IMR-90 (cell line): Measurements from ENCODE around the gene PRKCB. TPM values are rescaled to one million over a fixed set of nuclear protein-coding genes. Genes with fewer than 3 reads are reported as not detected.

Experiments
- ATAC-seq: fragments of 200-7000 bp; cut with Tn5 transposase; 2 replicates; pipeline ENCODE4 v1.9.1; 2020; ENCODE audit warnings: low read depth, mild to moderate bottlenecking, moderate library complexity
- BruUV-seq: library from RNA; stranded (reverse); fragments of 400-500 nt; replicated peaks from 2 replicates; lab custom pipeline; 2021; lab: Mats Ljungman, UMichigan
- CTCF ChIA-PET: fragments of 300-600 bp; formaldehyde crosslinking; extraction: SDS; loops from one replicate; lab custom pipeline; 2021; ENCODE audit warnings: antibody characterized with exemption; lab: Yijun Ruan, JAX
- POLR2A ChIA-PET: fragments of 300-600 bp; sonication (Branson Sonifier 250); formaldehyde crosslinking; loops from one replicate; lab custom pipeline; 2022; ENCODE audit warnings: antibody characterized with exemption; ENCODE audit not compliant: unreplicated experiment; lab: Charles Lee
- DNase-seq: peaks from one replicate; pipeline ENCODE4 v3.0.0; 2013
- H2AFZ ChIP-seq: replicated peaks from 2 replicates; pipeline ENCODE3; 2013; ENCODE audit warnings: low read length, mild to moderate bottlenecking; ENCODE audit not compliant: poor library complexity
- H2AK5ac ChIP-seq: 2 replicates; pipeline ENCODE4 v1.6.1; 2013; ENCODE audit warnings: low read depth, low read length, inconsistent platforms
- H2AK9ac ChIP-seq: replicated peaks from 2 replicates; pipeline ENCODE3; 2013; ENCODE audit warnings: mild to moderate bottlenecking, low read depth, low read length, moderate library complexity; ENCODE audit not compliant: poor library complexity
- H2BK120ac ChIP-seq: 2 replicates; pipeline ENCODE4 v1.6.1; 2013; ENCODE audit warnings: low read depth, low read length, inconsistent platforms
- H2BK15ac ChIP-seq: 3 replicates; pipeline ENCODE4 v1.6.1; 2013; ENCODE audit warnings: low read depth, low read length, inconsistent platforms
- H2BK20ac ChIP-seq: 2 replicates; pipeline ENCODE4 v1.6.1; 2013; ENCODE audit warnings: low read depth, mild to moderate bottlenecking, inconsistent platforms, low read length, moderate library complexity
- H2BK5ac ChIP-seq: 2 replicates; pipeline ENCODE4 v1.6.1; 2013; ENCODE audit warnings: mild to moderate bottlenecking, low read depth, low read length, inconsistent platforms; ENCODE audit not compliant: poor library complexity, severe bottlenecking
- H3K14ac ChIP-seq: replicated peaks from 2 replicates; pipeline ENCODE4 v1.6.1; 2013; ENCODE audit warnings: low read depth, low read length, inconsistent platforms
- H3K18ac ChIP-seq: 2 replicates; pipeline ENCODE4 v1.6.1; 2013; ENCODE audit warnings: low read depth, low read length, control low read depth
- H3K23ac ChIP-seq: 2 replicates; pipeline ENCODE4 v1.6.1; 2013; ENCODE audit warnings: low read depth, low read length, inconsistent platforms
- H3K27ac ChIP-seq: 2 replicates; pipeline ENCODE4 v1.5.1; 2013; ENCODE audit warnings: mild to moderate bottlenecking, control low read depth, low read length; ENCODE audit not compliant: insufficient read depth
- H3K27me3 ChIP-seq: 2 replicates; pipeline ENCODE4 v1.6.1; 2013; ENCODE audit warnings: low read length; ENCODE audit not compliant: control insufficient read depth, insufficient read depth
- H3K36me3 ChIP-seq: 2 replicates; pipeline ENCODE4 v1.6.1; 2013; ENCODE audit warnings: low read length, mixed read lengths; ENCODE audit not compliant: control insufficient read depth, insufficient read depth
- H3K4ac ChIP-seq: 2 replicates; pipeline ENCODE4 v1.6.1; 2013; ENCODE audit warnings: low read depth, low read length, inconsistent platforms
- H3K4me1 ChIP-seq: 2 replicates; pipeline ENCODE4 v1.6.1; 2013; ENCODE audit warnings: low read length, mixed read lengths; ENCODE audit not compliant: control insufficient read depth, insufficient read depth
- H3K4me2 ChIP-seq: 2 replicates; pipeline ENCODE4 v1.6.1; 2013; ENCODE audit warnings: low read depth, mild to moderate bottlenecking, control low read depth, low read length, moderate library complexity
- H3K4me3 ChIP-seq: 2 replicates; pipeline ENCODE4 v1.5.1; 2013; ENCODE audit warnings: low read depth, mild to moderate bottlenecking, control low read depth, low read length, moderate library complexity; ENCODE audit not compliant: insufficient read depth
- H3K56ac ChIP-seq: 2 replicates; pipeline ENCODE4 v1.6.1; 2013; ENCODE audit warnings: low read length, inconsistent platforms; ENCODE audit not compliant: insufficient read depth; ENCODE audit errors: extremely low read depth
- H3K79me1 ChIP-seq, 2 experiments: 2 replicates each; pipeline ENCODE4 v1.6.1; 2013; ENCODE audit warnings: low read length in 2 of 2, inconsistent platforms in 1 of 2, low read depth in 1 of 2
- H3K9ac ChIP-seq: 2 replicates; pipeline ENCODE4 v1.6.1; 2013; ENCODE audit warnings: low read depth, low read length, control low read depth
- H3K9me1 ChIP-seq: 2 replicates; pipeline ENCODE4 v1.6.1; 2013; ENCODE audit warnings: low read length, inconsistent platforms; ENCODE audit not compliant: insufficient read depth
- H3K9me3 ChIP-seq: 2 replicates; pipeline ENCODE4 v1.6.1; 2013; ENCODE audit warnings: low read length; ENCODE audit not compliant: control insufficient read depth, insufficient read depth
- H4K20me1 ChIP-seq: 2 replicates; pipeline ENCODE4 v1.6.1; 2013; ENCODE audit warnings: low read length, inconsistent platforms; ENCODE audit not compliant: insufficient read depth
- H4K5ac ChIP-seq: 2 replicates; pipeline ENCODE4 v1.6.1; 2013; ENCODE audit warnings: mild to moderate bottlenecking, low read depth, low read length, control low read depth
- H4K8ac ChIP-seq, 2 experiments: 2 replicates each; pipeline ENCODE4 v1.6.1; 2013; ENCODE audit warnings: low read depth in 2 of 2, low read length in 2 of 2, control low read depth in 1 of 2, inconsistent platforms in 1 of 2
- H4K91ac ChIP-seq: 2 replicates; pipeline ENCODE4 v1.6.1; 2013; ENCODE audit warnings: low read depth, low read length, inconsistent platforms; ENCODE audit not compliant: insufficient read depth
- BHLHE40 ChIP-seq: fragments of 150-350 bp; IDR thresholded peaks from 2 replicates; pipeline ENCODE4 v1.6.1; 2016; ENCODE audit warnings: mild to moderate bottlenecking, low read depth, low read length
- CEBPB ChIP-seq: IDR thresholded peaks from 2 replicates; pipeline ENCODE4 v1.6.1; 2012; ENCODE audit warnings: low read depth, low read length, improper control_type of control experiment
- CHD1 ChIP-seq: IDR thresholded peaks from 2 replicates; pipeline ENCODE4 v1.6.1; 2012; ENCODE audit warnings: low read depth, low read length, improper control_type of control experiment
- CTCF ChIP-seq: conservative IDR thresholded peaks from 2 replicates; pipeline ENCODE4 v1.5.1; 2012; ENCODE audit warnings: mild to moderate bottlenecking, low read depth, low read length, improper control_type of control experiment
- ELK1 ChIP-seq: fragments of 150-350 bp; IDR thresholded peaks from 2 replicates; pipeline ENCODE4 v1.6.1; 2016; ENCODE audit warnings: low read depth, mild to moderate bottlenecking, low read length, moderate library complexity, borderline replicate concordance
- FOS ChIP-seq: fragments of 150-350 bp; IDR thresholded peaks from 2 replicates; pipeline ENCODE4 v1.6.1; 2016; ENCODE audit warnings: low read depth, low read length
- MAFK ChIP-seq: IDR thresholded peaks from 2 replicates; pipeline ENCODE4 v1.6.1; 2012; ENCODE audit warnings: low read depth, low read length, improper control_type of control experiment
- MAZ ChIP-seq: IDR thresholded peaks from 2 replicates; pipeline ENCODE4 v1.6.1; 2012; ENCODE audit warnings: low read depth, mild to moderate bottlenecking, low read length, improper control_type of control experiment, moderate library complexity, borderline replicate concordance
- MXI1 ChIP-seq: IDR thresholded peaks from 2 replicates; pipeline ENCODE4 v1.6.1; 2012; ENCODE audit warnings: low read depth, mild to moderate bottlenecking, low read length, moderate library complexity, borderline replicate concordance
- NFE2L2 ChIP-seq: fragments of 150-350 bp; IDR thresholded peaks from 2 replicates; pipeline ENCODE4 v1.6.1; 2016; ENCODE audit warnings: low read depth, mild to moderate bottlenecking, low read length
- POLR2A ChIP-seq: IDR thresholded peaks from 2 replicates; pipeline ENCODE4 v1.6.1; 2012; ENCODE audit warnings: mild to moderate bottlenecking, low read depth, low read length
- RAD21 ChIP-seq: IDR thresholded peaks from 2 replicates; pipeline ENCODE4 v1.6.1; 2012; ENCODE audit warnings: low read length, improper control_type of control experiment
- RCOR1 ChIP-seq: IDR thresholded peaks from 2 replicates; pipeline ENCODE4 v1.6.1; 2012; ENCODE audit warnings: mild to moderate bottlenecking, low read length, improper control_type of control experiment; ENCODE audit not compliant: insufficient replicate concordance
- RFX5 ChIP-seq: IDR thresholded peaks from 2 replicates; pipeline ENCODE4 v1.8.0; 2012; ENCODE audit warnings: low read depth, mild to moderate bottlenecking, low read length, moderate library complexity
- SMC3 ChIP-seq: fragments of 150-350 bp; IDR thresholded peaks from 2 replicates; pipeline ENCODE4 v1.6.1; 2016; ENCODE audit warnings: low read depth, mild to moderate bottlenecking, antibody characterized with exemption, low read length, moderate library complexity
- USF2 ChIP-seq: fragments of 150-350 bp; IDR thresholded peaks from 2 replicates; pipeline ENCODE4 v1.6.1; 2017; ENCODE audit warnings: mild to moderate bottlenecking, antibody characterized with exemption, low read length, low read depth
- WGBS, 2 experiments: methylation state at CpG; one replicate each; pipeline versions ENCODE4 v1.1.5 to v1.1.7; 2013; ENCODE audit warnings: missing lambda C conversion rate in 2 of 2; ENCODE audit not compliant: insufficient read length in 1 of 2; ENCODE audit errors: extremely low coverage in 2 of 2; 5-methylcytosine and 5-hydroxymethylcytosine counted together
- dilution Hi-C: fragments of 300-500 bp; cut with HindIII; formaldehyde crosslinking; loops from one replicate; pipeline ENCODE4 v1.14.3; 2018; ENCODE audit warnings: low sequenced_read_pairs; ENCODE audit not compliant: unreplicated experiment
- in situ Hi-C: fragments of 300-500 bp; cut with MboI; formaldehyde crosslinking; loops from 3 replicates; pipeline ENCODE4 v1.14.3; 2019; ENCODE audit warnings: low sequenced_read_pairs, inconsistent platforms, mixed read lengths
- intact Hi-C: fragments of 100-400 bp; cut with micrococcal nuclease; formaldehyde crosslinking; loops from 2 replicates; pipeline ENCODE4 v1.10.0; 2022
- polyA plus RNA-seq, 3 experiments: library from polyadenylated mRNA; depleted of rRNA; stranded (reverse); fragments of >200 nt; gene quantifications; 2 replicates each; pipeline ENCODE4 v1.2.3, GENCODE V29; 2012; ENCODE audit warnings: low replicate concordance in 1 of 3
- total RNA-seq: library from RNA; depleted of rRNA; stranded (reverse); fragments of >200 nt; gene quantifications from 2 replicates; pipeline ENCODE4 v1.2.3, GENCODE V29; 2012

The PRKCB gene
- total and polyA plus RNA-seq, 2 of the 4 experiments (the other 2 are of a cell fraction), result under 0.01 TPM; not detected in 1

GRCh38 chr16:24164416-24164815, 328.6 kb downstream of the PRKCB start:
- no TSS peak for BruUV-seq
- Histone ChIP-seq H4K20me1 (no peaks in the 10 kb centered on the region), H3K27me3 (no peaks in the 10 kb centered on the region), H3K56ac (no peak overlapping the region), H3K4me2 (no peak overlapping the region), H2BK20ac (no peak overlapping the region), H4K8ac (no peak overlapping the region), H4K5ac (no peak overlapping the region), H3K79me1 (no peaks in the 10 kb centered on the region), H3K9me3 (no peaks in the 10 kb centered on the region), H3K4ac (no peak overlapping the region), H2AFZ (no peak overlapping the region), H3K27ac (no peak overlapping the region), H3K4me3 (no peak overlapping the region), H2AK9ac (no peak overlapping the region), H3K9me1 (no peaks in the 10 kb centered on the region), H4K91ac (no peak overlapping the region), H3K23ac (no peak overlapping the region), H3K36me3 (no peaks in the 10 kb centered on the region), H2BK15ac (no peak overlapping the region), H3K14ac (no peak overlapping the region), H3K18ac (no peak overlapping the region), H2BK5ac (no peak overlapping the region), H2AK5ac (no peak overlapping the region), H3K9ac (no peak overlapping the region), H3K4me1 (no peaks in the 10 kb centered on the region), H2BK120ac (no peak overlapping the region)
- CTCF ChIA-PET, result no interaction called here
- dilution Hi-C loops (no loop called here), in situ Hi-C loops (no loop called here), intact Hi-C loops (no loop called here)
- no peak for DNase-seq
- ATAC-seq, result no peak
- POLR2A ChIA-PET, result no interaction called here
- WGBS, 2 experiments, result 17% methylated on average over 5 of the region's 8 CpGs; no CpG with 5 or more reads in 1 of the 2 experiments
- no peak for TF ChIP-seq FOS
- TF ChIP-seq CTCF, result no peak
- no peak for TF ChIP-seq CEBPB
- TF ChIP-seq ELK1, result no peak
- no peak for TF ChIP-seq NFE2L2
- no peak for TF ChIP-seq MAZ
- TF ChIP-seq RCOR1, result no peak
- TF ChIP-seq MAFK, result no peak
- TF ChIP-seq RAD21, result no peak
- no peak for TF ChIP-seq MXI1
- no peak for TF ChIP-seq CHD1
- TF ChIP-seq USF2, result no peak
- TF ChIP-seq BHLHE40, result no peak
- no peak for TF ChIP-seq SMC3
- no peak for TF ChIP-seq POLR2A
- TF ChIP-seq RFX5, result no peak
